Esophagus squamous epithelium (tissue), 4 donors: ENCODE measurements around the gene CLTCL1.

Experiments used
- POLR2A ChIP-seq, 4 donors: fragments of 450-650 bp; IDR thresholded peaks; one replicate each; pipeline ENCODE4 v1.6.1; 2017; ENCODE audit warnings: antibody characterized with exemption in 4 of 4, mild to moderate bottlenecking in 4 of 4, moderate library complexity in 3 of 4
- TF ChIP-seq, protein P1 (sequence below), 6 experiments: fragments of 450-650 bp in 4 of 6; fragments of 200-600 bp in 2 of 6; sonication (generic) in 2 of 6; IDR thresholded peaks; one replicate each; pipeline ENCODE4 v1.5.1; 2016 to 2019; ENCODE audit warnings: antibody characterized with exemption in 6 of 6, mild to moderate bottlenecking in 4 of 6, moderate library complexity in 4 of 6

DNA sequence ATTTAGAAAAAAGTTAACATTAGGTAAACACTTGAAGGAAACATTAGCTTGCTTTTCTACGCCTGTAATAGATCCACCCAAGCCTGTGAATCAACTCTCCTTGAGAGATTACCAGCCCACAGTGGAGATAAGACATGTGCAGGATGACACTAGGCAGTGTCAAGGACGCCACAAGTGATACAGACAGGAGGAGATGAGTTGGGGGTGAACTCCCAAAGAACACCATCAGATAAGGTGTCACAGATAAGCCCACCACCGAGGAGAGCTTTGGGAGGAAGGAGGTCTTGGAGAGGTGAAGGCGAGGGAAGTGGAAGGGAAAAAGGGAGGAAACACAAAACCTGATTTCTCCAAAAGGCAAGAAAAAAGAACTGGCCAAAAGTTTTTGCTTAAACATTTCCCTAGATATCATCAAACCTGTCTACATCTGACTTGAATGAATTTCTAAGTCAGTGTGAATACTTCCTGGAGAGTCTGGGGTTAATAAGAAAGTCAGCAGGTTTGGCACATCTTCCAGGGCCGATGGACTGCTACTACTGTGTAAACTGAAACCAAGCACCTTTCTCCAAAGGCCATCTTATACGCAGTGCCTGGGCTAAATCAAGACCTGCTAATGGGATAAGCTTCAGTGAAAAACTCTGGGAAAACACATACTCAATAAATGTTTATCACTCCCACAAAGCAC is 15.5 kb downstream of the CLTCL1 start:
- TF ChIP-seq, protein P1, sequence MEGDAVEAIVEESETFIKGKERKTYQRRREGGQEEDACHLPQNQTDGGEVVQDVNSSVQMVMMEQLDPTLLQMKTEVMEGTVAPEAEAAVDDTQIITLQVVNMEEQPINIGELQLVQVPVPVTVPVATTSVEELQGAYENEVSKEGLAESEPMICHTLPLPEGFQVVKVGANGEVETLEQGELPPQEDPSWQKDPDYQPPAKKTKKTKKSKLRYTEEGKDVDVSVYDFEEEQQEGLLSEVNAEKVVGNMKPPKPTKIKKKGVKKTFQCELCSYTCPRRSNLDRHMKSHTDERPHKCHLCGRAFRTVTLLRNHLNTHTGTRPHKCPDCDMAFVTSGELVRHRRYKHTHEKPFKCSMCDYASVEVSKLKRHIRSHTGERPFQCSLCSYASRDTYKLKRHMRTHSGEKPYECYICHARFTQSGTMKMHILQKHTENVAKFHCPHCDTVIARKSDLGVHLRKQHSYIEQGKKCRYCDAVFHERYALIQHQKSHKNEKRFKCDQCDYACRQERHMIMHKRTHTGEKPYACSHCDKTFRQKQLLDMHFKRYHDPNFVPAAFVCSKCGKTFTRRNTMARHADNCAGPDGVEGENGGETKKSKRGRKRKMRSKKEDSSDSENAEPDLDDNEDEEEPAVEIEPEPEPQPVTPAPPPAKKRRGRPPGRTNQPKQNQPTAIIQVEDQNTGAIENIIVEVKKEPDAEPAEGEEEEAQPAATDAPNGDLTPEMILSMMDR (IDR thresholded peaks at IDR 0.05), result no peak
- no peak for TF ChIP-seq POLR2A (IDR thresholded peaks at IDR 0.05)
